Colonic mucosa (tissue), 4 donors: ENCODE data around the gene ZNF488. TPM values are rescaled to one million over a fixed set of nuclear protein-coding genes. Genes with fewer than 3 reads are reported as not detected.

ENCODE experiments used
- DNase-seq: peaks from one replicate; pipeline ENCODE4 v3.0.0-alpha.2; 2020
- H3K27ac ChIP-seq: fragments of 200-600 bp; one replicate; pipeline ENCODE4 v1.8.0; 2021
- H3K27me3 ChIP-seq: fragments of 200-600 bp; one replicate; pipeline ENCODE4 v1.8.0; 2021
- H3K36me3 ChIP-seq: fragments of 200-600 bp; one replicate; pipeline ENCODE4 v1.8.0; 2021
- H3K4me1 ChIP-seq: fragments of 200-600 bp; one replicate; pipeline ENCODE4 v1.8.0; 2021; ENCODE audit warnings: mild to moderate bottlenecking
- H3K4me3 ChIP-seq: fragments of 200-600 bp; one replicate; pipeline ENCODE4 v1.8.0; 2021
- H3K9ac ChIP-seq, 2 donors: one replicate each; pipeline ENCODE4 v1.7.0; 2013; ENCODE audit warnings: control low read depth in 2 of 2, low read depth in 2 of 2, low read length in 2 of 2
- H3K9me3 ChIP-seq: fragments of 200-600 bp; one replicate; pipeline ENCODE4 v1.8.0; 2021
- intact Hi-C: fragments of 100-400 bp; cut with DNase I; formaldehyde crosslinking; loops from one replicate; pipeline ENCODE4 v1.14.1; 2022
- total RNA-seq, 2 donors: library from RNA; stranded (reverse); fragmentation: NEBNext Ultra II Directional in 1 of 2; extraction: Animal tissue kit (Norgen Biotek cat#: 25700) in 1 of 2; gene quantifications; one replicate each; pipeline ENCODE4 v1.2.1, GENCODE V29; 2021
- TF ChIP-seq, protein P1 (sequence below): fragments of 200-600 bp; IDR thresholded peaks from one replicate; pipeline ENCODE4 v1.8.0; 2022; ENCODE audit warnings: antibody characterized with exemption, mild to moderate bottlenecking
- donor health status: healthy.
- donor health status: DM: no; HTN: no; CAD: no.
- donor health status: DM: no; HTN: no; CAD: no.

Gene ZNF488
- total RNA-seq, 2 donors from 2014 or later, result 1.3 to 4.1 TPM

DNA sequence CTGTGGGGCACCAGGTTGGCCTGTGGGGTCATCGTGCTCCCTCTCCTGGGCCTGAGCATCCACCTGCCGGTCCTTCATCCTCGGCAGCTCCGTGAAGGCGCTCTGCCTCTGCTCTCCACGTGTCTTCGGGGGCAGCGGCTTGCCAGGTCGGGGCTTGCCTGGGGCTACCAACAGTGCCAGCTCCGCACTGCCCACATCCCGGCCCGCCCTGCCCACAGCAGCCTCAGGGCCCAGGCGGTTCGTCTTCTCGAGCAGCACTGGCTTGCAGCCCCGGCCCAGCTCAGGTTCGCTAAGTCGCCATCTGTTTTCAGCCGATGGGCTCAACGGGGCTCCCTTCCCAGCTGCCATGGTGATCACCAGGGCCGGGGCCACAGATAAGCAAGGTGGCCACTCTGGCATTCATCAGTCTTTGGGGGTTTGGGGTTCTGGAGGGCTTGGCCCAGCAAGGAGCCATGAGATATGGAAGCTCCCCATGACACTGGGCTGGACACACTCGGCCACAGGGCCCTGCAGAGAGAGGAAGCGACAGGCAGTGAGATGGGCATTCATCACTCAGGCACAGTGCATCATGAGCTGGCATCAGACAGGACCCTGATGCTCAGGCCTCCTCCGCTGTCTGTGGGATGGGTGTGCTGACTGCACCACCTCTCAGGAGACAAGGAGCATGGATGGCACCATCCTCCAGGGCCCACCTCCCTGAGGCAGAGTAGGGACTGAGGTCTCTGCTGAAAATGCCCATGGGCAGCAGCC, 15.5 kb downstream of the ZNF488 start:
- TF ChIP-seq, protein P1, sequence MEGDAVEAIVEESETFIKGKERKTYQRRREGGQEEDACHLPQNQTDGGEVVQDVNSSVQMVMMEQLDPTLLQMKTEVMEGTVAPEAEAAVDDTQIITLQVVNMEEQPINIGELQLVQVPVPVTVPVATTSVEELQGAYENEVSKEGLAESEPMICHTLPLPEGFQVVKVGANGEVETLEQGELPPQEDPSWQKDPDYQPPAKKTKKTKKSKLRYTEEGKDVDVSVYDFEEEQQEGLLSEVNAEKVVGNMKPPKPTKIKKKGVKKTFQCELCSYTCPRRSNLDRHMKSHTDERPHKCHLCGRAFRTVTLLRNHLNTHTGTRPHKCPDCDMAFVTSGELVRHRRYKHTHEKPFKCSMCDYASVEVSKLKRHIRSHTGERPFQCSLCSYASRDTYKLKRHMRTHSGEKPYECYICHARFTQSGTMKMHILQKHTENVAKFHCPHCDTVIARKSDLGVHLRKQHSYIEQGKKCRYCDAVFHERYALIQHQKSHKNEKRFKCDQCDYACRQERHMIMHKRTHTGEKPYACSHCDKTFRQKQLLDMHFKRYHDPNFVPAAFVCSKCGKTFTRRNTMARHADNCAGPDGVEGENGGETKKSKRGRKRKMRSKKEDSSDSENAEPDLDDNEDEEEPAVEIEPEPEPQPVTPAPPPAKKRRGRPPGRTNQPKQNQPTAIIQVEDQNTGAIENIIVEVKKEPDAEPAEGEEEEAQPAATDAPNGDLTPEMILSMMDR, result no peak
- H3K9ac ChIP-seq, result no peak overlapping the region
- no peak overlapping the region for H3K27ac ChIP-seq
- H3K27me3 ChIP-seq, result no peaks in the 10 kb centered on the region
- intact Hi-C loops, result no loop called here
- H3K4me1 ChIP-seq, result no peaks in the 10 kb centered on the region
- no peak overlapping the region for H3K4me3 ChIP-seq
- no peaks in the 10 kb centered on the region for H3K36me3 ChIP-seq
- no peak for DNase-seq
- H3K9me3 ChIP-seq, result no peaks in the 10 kb centered on the region

DNA sequence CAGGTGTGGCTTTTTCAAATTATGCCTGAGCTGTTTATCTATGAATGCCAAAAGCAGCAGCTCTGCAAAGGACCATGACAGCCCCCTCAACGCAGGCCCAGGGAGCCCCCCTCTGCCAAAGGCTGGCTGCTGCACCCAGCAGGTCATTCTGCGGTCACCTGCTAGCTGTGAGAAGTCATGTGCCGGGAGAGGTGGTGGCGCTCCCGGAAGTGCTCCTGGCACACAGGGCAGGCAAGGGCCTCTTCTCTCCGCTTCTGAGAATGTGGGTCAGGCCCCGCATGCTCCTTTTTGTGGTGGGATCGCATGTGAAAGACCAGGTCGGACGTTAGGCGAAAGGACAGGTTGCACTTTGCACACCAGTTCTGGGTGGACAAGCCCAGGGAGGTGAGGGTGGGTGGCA, 16.4 kb downstream of the ZNF488 start:
- TF ChIP-seq, protein P1, result no peak
- H3K9ac ChIP-seq, result no peak overlapping the region
- no peaks in the 10 kb centered on the region for H3K4me1 ChIP-seq
- H3K27me3 ChIP-seq, result no peaks in the 10 kb centered on the region
- H3K27ac ChIP-seq, result no peak overlapping the region
- H3K4me3 ChIP-seq, result no peak overlapping the region
- H3K36me3 ChIP-seq, result no peaks in the 10 kb centered on the region
- no peak for DNase-seq
- no peaks in the 10 kb centered on the region for H3K9me3 ChIP-seq
- intact Hi-C loops, result no loop called here

DNA sequence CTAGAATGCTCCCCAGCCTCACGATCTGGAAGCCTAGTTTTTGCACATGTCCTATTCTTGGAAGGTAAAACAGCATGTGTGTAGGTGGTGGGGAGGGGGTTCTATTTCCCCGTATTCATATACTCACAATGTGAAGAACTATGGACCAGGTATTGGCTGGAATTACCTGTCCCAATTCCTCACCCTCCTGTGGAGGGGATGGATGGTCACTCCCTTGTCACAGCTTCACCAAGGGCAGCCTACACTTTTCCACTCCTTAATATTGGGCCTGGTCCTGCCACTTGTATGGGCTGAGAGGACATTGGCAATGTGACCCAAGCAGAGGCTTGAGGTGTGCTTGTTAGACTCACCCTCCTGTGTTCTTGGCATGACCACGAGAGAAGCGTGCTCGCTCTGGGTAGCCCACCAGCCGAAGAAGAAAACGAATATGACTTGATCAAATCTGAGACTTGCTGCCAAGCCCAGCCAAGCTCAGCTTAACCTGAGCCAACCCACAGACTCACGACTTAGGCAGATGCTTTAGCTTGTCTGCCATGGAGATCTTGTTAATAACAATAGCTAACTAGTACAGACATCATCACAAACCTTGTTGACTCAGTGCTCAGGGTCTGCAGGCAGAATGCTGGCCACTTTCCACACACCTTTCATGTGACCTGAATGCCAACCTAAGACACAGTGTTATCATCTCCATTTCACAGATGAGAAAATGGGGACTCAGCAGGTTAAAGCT, 17.2 kb downstream of the ZNF488 start:
- no peaks in the 10 kb centered on the region for H3K36me3 ChIP-seq
- DNase-seq, result no peak
- H3K9ac ChIP-seq, result no peak overlapping the region
- TF ChIP-seq, protein P1, result no peak
- no peaks in the 10 kb centered on the region for H3K9me3 ChIP-seq
- H3K4me1 ChIP-seq, result no peaks in the 10 kb centered on the region
- intact Hi-C loops, result no loop called here
- H3K27ac ChIP-seq, result no peak overlapping the region
- H3K27me3 ChIP-seq, result no peaks in the 10 kb centered on the region
- H3K4me3 ChIP-seq, result no peak overlapping the region

DNA sequence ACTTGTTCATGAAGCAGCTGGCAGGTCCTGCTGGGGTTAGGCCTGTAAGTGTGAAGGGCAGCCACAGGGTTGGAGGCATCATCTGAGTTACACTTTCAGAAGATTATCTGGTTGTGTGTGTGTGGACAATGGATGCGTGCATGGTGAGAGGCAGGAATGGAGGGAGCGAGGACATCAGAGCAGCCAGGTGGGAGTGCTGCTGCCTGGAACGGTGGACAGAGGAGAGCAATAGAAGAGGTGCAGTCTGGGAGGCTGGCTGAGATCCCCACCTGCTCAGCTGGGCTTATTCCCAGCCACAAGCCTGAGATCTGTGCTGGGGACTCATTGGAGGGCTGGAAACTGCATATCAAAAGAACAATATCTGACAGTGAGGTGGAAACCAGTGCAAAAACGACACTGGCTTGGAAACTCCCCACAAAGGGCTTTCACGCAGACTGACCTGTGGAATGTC, 17.9 kb downstream of the ZNF488 start:
- Histone ChIP-seq H3K9me3 (no peaks in the 10 kb centered on the region), H3K27ac (no peak overlapping the region), H3K36me3 (no peaks in the 10 kb centered on the region), H3K4me3 (no peak overlapping the region), H3K27me3 (no peaks in the 10 kb centered on the region), H3K9ac (no peak overlapping the region), H3K4me1 (no peaks in the 10 kb centered on the region)
- intact Hi-C loops, result no loop called here
- TF ChIP-seq, protein P1, result no peak
- DNase-seq, result no peak

DNA sequence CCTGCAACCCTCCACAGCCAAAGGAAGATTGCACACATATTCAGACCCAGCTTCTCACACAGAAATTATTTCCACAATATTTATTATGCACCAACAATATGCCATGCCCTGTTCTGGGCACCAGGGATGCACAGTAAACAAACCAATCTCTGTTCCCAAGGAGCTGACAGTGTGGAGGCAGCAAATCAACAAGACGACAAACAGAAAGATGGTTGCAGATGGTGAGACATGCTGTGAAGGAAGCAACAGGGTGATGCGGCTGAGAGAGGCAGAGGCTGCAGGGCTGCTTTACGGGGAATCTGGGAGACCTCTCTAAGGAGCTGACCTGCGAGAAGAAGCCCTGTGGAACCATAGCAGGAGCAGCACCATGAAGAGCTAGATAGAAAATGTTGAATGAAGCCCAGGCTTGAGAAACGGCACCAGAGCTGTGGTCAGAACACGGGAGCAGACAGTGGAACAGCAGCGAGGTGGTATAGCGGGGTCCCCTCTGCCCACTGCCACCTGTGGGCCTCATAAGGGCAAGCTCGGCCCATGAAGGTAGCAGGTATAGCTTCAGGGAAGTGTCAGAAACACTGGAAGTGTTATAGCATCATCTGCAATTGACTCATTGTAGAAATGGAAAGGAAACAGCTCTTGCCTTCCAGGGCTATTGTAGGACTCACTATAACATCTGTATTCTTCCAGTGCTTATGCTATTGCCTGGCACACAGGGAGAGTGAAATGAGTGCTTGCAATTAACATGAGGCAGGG, 18.5 kb downstream of the ZNF488 start:
- no peak for DNase-seq
- intact Hi-C loops, result no loop called here
- TF ChIP-seq, protein P1, result no peak

More for the DNA sequence above, 18.5 kb downstream of the ZNF488 start:
- H3K27ac ChIP-seq, result no peak overlapping the region
- no peak overlapping the region for H3K4me3 ChIP-seq
- no peaks in the 10 kb centered on the region for H3K9me3 ChIP-seq
- no peaks in the 10 kb centered on the region for H3K4me1 ChIP-seq
- no peaks in the 10 kb centered on the region for H3K27me3 ChIP-seq
- H3K9ac ChIP-seq, result no peak overlapping the region
- no peaks in the 10 kb centered on the region for H3K36me3 ChIP-seq
